KMS-11 (cell line): ENCODE measurements around the gene SNRNP70.

Source experiments
- H2AFZ ChIP-seq: fragments of 200-600 bp; sonication (generic); 2 replicates; pipeline ENCODE4 v1.6.1; 2016; ENCODE audit warnings: antibody characterized with exemption, mixed run types, low read depth
- H3K27ac ChIP-seq: fragments of 200-600 bp; sonication (generic); 2 replicates; pipeline ENCODE4 v1.6.1; 2016; ENCODE audit warnings: mild to moderate bottlenecking, mixed run types
- H3K27me3 ChIP-seq: fragments of 200-600 bp; sonication (generic); 2 replicates; pipeline ENCODE4 v1.6.1; 2017; ENCODE audit warnings: mild to moderate bottlenecking, low read depth, mixed run types, moderate library complexity; ENCODE audit not compliant: insufficient read depth
- H3K36me3 ChIP-seq: fragments of 200-600 bp; sonication (generic); 2 replicates; pipeline ENCODE4 v1.6.1; 2017; ENCODE audit warnings: mild to moderate bottlenecking, mixed run types; ENCODE audit not compliant: insufficient read depth
- H3K4me1 ChIP-seq: fragments of 200-600 bp; sonication (generic); 2 replicates; pipeline ENCODE4 v1.6.1; 2016; ENCODE audit warnings: mild to moderate bottlenecking, low read depth, mixed run types; ENCODE audit not compliant: poor library complexity, severe bottlenecking
- H3K4me2 ChIP-seq: fragments of 200-600 bp; sonication (generic); 2 replicates; pipeline ENCODE4 v1.7.0; 2016; ENCODE audit warnings: mild to moderate bottlenecking, mixed run types
- H3K4me3 ChIP-seq: fragments of 200-600 bp; sonication (generic); IDR thresholded peaks from 2 replicates; pipeline ENCODE4 v1.6.1; 2017; ENCODE audit warnings: low read depth, low read length, mixed read lengths; ENCODE audit not compliant: insufficient read depth
- H3K79me2 ChIP-seq: fragments of 200-600 bp; sonication (generic); 2 replicates; pipeline ENCODE4 v1.6.1; 2016; ENCODE audit warnings: low read depth, mixed run types; ENCODE audit not compliant: insufficient read depth
- H3K9ac ChIP-seq: fragments of 200-600 bp; sonication (generic); 2 replicates; pipeline ENCODE4 v1.6.1; 2016; ENCODE audit warnings: mild to moderate bottlenecking, mixed run types
- H4K20me1 ChIP-seq: fragments of 200-600 bp; sonication (generic); 2 replicates; pipeline ENCODE4 v1.6.1; 2016; ENCODE audit warnings: mild to moderate bottlenecking, mixed run types; ENCODE audit not compliant: insufficient read depth
- TF ChIP-seq, protein P1 (sequence below): fragments of 200-600 bp; sonication (generic); conservative IDR thresholded peaks from 2 replicates; pipeline ENCODE4 v1.6.1; 2017; ENCODE audit warnings: low read depth, mild to moderate bottlenecking, antibody characterized with exemption, low read length, moderate library complexity, mixed read lengths

SNRNP70 gene

DNA sequence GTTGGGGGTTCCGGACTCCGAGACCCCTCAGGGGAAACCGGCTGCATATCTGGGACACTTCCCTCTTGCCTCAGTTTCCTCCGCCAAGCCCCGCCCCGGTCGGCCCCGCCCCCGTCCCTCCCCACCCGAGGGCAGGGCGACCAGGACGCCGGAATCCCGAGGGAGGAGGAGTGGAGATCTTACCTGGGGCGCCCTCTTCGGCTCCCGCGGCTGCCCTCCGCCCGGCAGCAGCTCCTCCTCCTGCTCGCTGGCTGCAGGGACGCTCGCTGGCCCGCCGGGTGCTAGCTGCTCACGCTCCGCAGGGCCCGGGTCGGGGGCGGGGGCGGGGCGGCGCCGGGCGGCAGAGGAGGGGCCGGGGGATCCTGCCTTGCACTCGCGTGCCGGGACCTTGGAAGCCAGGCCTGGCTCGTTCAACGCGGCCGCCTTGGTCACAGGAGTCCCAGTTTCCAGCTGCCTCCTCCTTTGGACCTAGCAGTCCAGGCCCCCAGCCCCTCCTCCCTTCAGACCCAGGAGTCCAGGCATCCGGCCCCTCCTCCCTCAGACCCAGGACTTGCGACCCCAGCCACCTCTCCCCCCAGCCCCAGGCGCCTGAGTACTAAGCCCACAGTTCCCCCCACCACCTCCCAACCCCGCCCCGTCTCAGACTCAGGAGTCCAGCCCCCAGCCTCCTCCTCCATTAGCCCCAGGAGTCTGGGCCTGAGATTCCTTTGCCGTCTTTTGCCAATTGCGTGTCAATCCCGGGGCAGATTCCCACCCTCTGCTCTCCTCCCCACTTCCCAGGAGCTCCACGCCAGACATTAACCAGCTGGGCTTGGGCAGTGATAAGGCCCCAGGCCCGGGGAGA, 20.3 kb upstream of the SNRNP70 start, which contains the start of gene NTF4:
TSS of gene NTF4 (minus strand) at position 51 of the 844 bp plus-strand sequence. CDS start 2,821 bp downstream, outside the sequence.
- Histone ChIP-seq H3K79me2 (no peaks in the 10 kb centered on the region), H3K4me1 (no peaks in the 10 kb centered on the region), H3K27ac (no peak within 1 kb of the TSS), H3K9ac (no peak within 1 kb of the TSS), H2AFZ (no peak within 1 kb of the TSS), H3K36me3 (no peaks in the 10 kb centered on the region), H4K20me1 (no peaks in the 10 kb centered on the region), H3K4me3 (no peak within 1 kb of the TSS), H3K4me2 (no peak within 1 kb of the TSS), H3K27me3 (peaks cover 94% of the 10 kb centered on the region)
- TF ChIP-seq, protein P1, sequence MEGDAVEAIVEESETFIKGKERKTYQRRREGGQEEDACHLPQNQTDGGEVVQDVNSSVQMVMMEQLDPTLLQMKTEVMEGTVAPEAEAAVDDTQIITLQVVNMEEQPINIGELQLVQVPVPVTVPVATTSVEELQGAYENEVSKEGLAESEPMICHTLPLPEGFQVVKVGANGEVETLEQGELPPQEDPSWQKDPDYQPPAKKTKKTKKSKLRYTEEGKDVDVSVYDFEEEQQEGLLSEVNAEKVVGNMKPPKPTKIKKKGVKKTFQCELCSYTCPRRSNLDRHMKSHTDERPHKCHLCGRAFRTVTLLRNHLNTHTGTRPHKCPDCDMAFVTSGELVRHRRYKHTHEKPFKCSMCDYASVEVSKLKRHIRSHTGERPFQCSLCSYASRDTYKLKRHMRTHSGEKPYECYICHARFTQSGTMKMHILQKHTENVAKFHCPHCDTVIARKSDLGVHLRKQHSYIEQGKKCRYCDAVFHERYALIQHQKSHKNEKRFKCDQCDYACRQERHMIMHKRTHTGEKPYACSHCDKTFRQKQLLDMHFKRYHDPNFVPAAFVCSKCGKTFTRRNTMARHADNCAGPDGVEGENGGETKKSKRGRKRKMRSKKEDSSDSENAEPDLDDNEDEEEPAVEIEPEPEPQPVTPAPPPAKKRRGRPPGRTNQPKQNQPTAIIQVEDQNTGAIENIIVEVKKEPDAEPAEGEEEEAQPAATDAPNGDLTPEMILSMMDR = no peak

DNA sequence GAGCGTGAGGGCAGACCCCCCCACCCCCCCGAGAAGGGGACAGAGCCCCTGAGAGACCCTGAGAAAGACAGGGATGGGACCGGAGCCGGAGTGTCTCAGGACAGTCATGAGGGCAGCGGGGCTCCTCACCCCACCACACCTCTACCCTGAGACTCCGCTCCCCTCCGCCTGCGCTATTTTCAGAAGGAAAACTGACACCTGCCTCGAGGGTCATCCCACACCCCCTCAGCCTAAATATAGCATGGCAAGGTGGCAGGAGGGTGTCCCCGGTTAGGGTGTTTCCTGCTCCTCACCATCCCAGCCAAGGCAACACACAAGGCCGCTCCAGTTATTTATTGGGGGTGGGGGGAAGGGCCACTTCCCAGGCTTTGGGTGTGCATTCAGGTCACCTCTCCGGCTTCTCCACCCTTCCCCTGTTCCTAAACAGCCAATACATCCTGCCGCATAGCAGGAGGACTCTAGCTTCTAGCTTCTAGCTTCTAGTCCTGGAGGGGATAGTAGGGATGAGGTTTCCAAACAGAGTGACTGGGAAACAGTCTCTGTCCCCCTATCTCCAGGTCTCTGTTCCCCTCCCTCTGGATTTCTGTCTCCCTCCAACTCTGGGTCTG, 19.2 kb upstream of the SNRNP70 start:
- H3K4me2 ChIP-seq = no peak overlapping the region
- no peak overlapping the region for H3K4me3 ChIP-seq
- no peak overlapping the region for H2AFZ ChIP-seq
- H3K27me3 ChIP-seq = peaks cover 92% of the 10 kb centered on the region
- no peaks in the 10 kb centered on the region for H4K20me1 ChIP-seq
- no peak overlapping the region for H3K27ac ChIP-seq
- H3K36me3 ChIP-seq = no peaks in the 10 kb centered on the region
- H3K79me2 ChIP-seq = no peaks in the 10 kb centered on the region
- TF ChIP-seq, protein P1 = no peak
- H3K9ac ChIP-seq = no peak overlapping the region
- no peaks in the 10 kb centered on the region for H3K4me1 ChIP-seq

DNA sequence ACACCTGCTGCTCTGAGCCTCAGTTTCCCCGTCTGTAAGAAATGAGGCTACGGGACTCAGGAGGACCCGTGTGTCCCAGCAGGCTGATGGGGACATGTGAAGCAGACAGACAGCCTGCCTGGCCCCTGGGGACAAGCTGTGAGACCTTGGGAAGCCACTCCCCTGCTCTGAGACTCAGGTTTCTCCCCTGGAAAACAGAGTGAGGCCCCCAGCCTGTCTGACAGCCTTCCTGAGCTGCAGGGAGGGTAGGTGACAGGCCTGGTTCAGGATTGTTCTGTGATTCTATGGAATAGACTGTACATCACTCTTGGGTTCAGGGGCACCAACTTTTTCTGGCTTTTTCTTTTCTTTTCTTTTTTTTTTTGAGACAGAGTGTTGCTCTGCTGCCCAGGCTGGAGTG, 17.7 kb upstream of the SNRNP70 start:
- no peaks in the 10 kb centered on the region for H3K79me2 ChIP-seq
- peaks cover 84% of the 10 kb centered on the region for H3K27me3 ChIP-seq
- H3K4me1 ChIP-seq = no peaks in the 10 kb centered on the region
- no peaks in the 10 kb centered on the region for H3K36me3 ChIP-seq
- TF ChIP-seq, protein P1 = no peak
- no peak overlapping the region for H3K27ac ChIP-seq
- no peak overlapping the region for H3K4me2 ChIP-seq
- H3K4me3 ChIP-seq = no peak overlapping the region
- H4K20me1 ChIP-seq = no peaks in the 10 kb centered on the region
- H2AFZ ChIP-seq = no peak overlapping the region
- H3K9ac ChIP-seq = no peak overlapping the region

GRCh38 chr19:49069026-49069425, 16.2 kb upstream of the SNRNP70 start:
- H3K4me2 ChIP-seq = no peak overlapping the region
- H3K27me3 ChIP-seq = peaks cover 79% of the 10 kb centered on the region
- H3K36me3 ChIP-seq = no peaks in the 10 kb centered on the region
- H3K79me2 ChIP-seq = no peaks in the 10 kb centered on the region
- no peaks in the 10 kb centered on the region for H4K20me1 ChIP-seq
- H3K4me3 ChIP-seq = no peak overlapping the region
- H3K27ac ChIP-seq = no peak overlapping the region
- H3K9ac ChIP-seq = no peak overlapping the region
- H2AFZ ChIP-seq = no peak overlapping the region
- H3K4me1 ChIP-seq = no peaks in the 10 kb centered on the region
- TF ChIP-seq, protein P1 = no peak
